Effector CD8-positive, alpha-beta T cell (primary cell): ENCODE results near the gene LMBR1.
"Not testable (repeated sequence)": the region's sequence is repeated elsewhere in the genome, so short reads cannot be mapped to it uniquely, and the experiment has no call there.

Experiments used
- DNase-seq: peaks from one replicate; lab custom pipeline; 2025; lab: John Stamatoyannopoulos, UW

Gene LMBR1

GRCh38 chr7:156697283-156697682 is 195.7 kb downstream of the LMBR1 start:
- not testable (repeated sequence) for DNase-seq

- DNase-seq = no peak
These were observed 199.4 kb downstream of the LMBR1 start for GRCh38 chr7:156693627-156694026.

DNA sequence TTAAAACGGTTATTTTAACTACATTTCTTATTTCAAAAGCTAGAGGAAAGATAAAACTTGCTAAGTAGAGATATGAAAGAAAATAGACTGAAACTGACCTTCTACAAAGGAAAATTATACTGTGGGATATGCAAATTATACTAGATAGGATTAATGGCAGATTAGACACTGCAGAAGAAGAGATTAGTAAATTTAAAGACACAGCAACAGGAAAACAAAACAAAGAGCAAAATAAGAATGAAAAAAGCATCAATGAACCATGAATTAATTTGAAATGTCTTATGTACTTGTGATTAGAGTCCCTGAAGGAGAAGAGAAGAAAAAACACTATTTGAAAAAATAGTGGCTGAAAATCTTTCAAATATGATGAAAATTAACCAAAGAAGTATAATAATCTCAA is 200.1 kb downstream of the LMBR1 start:
- DNase-seq = no peak

- no peak for DNase-seq
These were observed 201.2 kb downstream of the LMBR1 start for GRCh38 chr7:156691764-156692163.

GRCh38 chr7:156684661-156685060 is 208.3 kb downstream of the LMBR1 start:
- no peak for DNase-seq

DNA sequence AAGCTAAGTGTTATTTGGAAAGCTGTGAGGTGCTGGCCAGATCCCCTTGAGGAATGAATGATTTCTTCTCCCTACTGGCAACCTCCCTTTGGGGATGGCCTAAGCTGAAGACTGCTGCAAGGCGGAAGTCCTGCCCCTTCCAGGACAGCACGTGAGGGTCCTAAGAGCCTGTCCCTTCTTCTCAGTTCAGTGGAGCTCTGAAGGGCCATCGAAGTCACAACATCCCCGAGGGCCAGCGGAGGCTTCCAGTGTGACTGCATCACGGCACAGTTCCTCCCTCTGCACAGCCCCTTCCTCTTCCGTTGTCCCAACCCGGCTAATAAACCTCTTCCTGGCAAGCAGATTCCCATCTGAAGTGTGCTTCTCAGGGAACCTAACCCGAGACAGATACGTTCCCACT is 208.7 kb downstream of the LMBR1 start:
- DNase-seq = no peak

DNA sequence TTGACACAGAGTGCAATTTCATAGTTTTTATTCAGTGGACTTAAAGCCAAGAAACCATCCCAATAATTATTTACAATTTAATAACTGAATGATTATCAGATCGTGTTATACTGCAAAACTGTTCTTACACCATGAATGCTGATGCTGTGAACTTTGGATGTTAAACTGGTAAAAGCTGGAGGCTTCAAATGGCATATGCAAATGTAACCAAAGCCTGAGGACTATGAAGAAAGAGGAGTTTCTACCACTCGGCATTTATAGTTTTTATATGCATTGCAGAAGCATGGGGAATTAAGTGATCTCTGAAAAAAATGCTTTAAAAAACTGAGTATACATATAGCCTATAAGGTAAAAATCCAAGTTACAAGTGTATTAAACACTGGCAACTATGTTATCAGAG is 210.1 kb downstream of the LMBR1 start:
- no peak for DNase-seq

GRCh38 chr7:156680281-156680680 is 212.7 kb downstream of the LMBR1 start:
- DNase-seq = no peak

DNA sequence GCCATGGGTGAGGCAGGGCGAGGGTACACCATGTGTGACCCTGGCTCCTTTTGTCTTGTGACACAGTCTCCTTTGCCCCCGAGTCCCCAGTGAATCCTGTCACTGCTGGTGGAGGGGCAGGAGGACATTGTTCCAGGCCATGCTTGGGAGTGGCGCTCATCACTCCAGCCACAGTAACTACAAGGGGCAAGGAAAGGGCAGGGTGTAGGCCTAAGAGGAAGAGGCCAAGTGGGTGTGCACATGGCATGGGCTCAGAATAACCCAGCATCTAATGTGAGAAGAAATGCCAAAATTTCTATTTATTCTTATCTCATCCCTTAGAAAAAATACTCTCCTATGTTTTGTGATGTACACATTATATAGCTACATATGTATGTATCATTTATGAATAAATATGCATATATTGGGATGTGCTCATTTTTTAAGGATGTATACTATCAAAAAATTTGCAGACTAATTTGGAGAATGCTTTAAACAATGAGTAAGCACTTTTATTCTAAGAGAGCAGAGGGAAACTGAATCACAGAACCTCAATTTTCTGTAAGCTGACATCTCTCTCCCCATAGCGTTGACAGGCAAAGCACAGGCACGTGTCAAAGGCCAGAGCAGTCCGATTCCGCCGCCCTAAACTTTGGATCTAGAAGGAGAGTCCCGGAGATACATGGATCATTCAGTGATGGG is 215.5 kb downstream of the LMBR1 start:
- DNase-seq = no peak

- no peak for DNase-seq
These were observed 216.7 kb downstream of the LMBR1 start for GRCh38 chr7:156676263-156676662.

GRCh38 chr7:156675721-156676120 is 217.3 kb downstream of the LMBR1 start:
- DNase-seq = no peak

GRCh38 chr7:156673902-156674301 is 219.1 kb downstream of the LMBR1 start:
- no peak for DNase-seq

GRCh38 chr7:156673454-156673853 is 219.5 kb downstream of the LMBR1 start:
- no peak for DNase-seq

- no peak for DNase-seq
These were observed 223.8 kb downstream of the LMBR1 start for GRCh38 chr7:156669035-156669828.

DNA sequence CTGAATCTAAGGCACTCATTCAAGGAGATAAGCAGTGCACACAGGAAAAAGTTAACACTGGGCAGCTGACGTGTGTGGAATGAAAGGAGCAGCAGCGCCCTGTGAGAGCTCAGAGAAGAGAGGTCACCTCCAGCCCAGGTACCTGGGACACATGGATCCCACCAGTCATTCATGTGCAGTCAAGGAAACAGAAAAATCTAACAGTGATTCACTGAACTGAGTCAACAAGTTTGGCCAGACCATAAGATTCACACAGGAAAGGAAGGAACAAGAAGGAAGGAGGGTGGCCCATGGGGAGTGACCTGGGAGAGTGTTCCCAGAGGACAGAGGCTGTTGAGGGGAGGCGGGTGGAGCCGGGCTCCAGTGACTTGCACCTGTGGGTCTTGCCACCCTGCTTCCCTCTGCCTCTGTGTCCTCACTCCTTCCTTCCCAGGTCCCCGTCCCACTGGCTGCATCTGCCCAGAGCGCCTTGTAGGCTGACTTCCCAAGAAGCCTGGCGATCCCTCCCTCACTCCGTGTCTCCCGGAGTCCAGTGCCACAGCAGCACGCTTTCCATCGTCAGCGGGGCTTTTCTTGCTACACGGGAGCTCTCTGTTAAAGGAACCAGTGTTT is 224.7 kb downstream of the LMBR1 start:
- DNase-seq = no peak

- no peak for DNase-seq
These were observed 225.9 kb downstream of the LMBR1 start for GRCh38 chr7:156667110-156667426.

GRCh38 chr7:156666368-156667109 is 226.4 kb downstream of the LMBR1 start:
- DNase-seq = no peak

DNA sequence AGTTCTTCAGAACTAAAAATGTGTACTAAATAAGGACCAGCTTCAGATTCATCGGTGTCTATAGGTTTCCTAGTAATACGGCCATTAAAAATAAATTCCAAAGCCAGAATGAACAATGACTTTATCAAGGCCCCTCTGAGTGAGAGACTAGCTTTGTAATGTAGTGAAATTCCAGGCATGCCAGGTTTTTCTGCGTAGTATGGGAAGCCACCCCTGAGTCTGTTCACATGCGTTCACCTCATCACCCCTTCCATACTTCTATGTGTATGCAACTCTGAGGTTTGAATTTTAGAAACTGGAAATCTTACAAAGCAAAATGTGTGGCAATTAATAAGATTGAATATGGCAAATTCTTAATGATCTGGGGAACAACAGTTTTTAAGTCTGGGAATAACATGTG is 227.9 kb downstream of the LMBR1 start:
- DNase-seq = no peak

DNA sequence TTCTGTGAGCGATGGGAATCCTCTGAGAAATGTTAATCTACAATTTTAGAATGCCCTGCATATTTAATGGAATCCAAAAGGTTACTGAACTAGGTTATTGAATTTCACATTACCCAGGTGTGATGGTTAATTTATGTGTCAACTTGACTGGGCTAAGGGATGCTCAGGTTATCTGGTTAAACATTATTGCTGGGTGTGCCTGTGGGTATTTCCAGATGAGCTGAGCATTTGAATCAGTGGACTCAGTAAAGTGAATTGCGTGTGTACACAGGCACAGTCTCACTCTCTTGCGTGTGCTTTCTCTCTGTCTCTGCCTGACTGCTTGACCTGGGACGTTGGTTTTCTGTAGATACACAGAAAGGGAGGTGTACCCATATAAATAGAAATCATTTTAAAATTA is 230.7 kb downstream of the LMBR1 start:
- DNase-seq = no peak

DNA sequence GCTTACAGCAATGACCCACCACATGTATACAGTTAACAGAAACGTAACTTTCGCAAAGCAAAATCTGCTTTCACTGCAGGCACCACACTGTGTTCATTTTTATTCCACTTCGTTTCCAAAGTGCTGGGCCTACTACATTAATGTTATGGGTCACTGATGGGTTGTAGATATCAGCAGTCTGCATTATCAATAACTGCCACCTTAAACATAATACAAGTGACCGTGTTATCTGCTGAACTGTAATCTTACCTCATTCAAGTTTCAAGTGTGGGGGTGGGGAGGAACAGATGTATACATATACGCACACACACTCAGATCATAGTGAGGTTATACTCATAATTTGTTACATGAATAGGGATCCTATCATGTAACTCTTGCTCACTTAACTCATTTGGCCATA is 231.3 kb downstream of the LMBR1 start:
- no peak for DNase-seq

- no peak for DNase-seq
These were observed 233.0 kb downstream of the LMBR1 start for GRCh38 chr7:156659961-156660360.

GRCh38 chr7:156659203-156659602 is 233.8 kb downstream of the LMBR1 start:
- DNase-seq = no peak

GRCh38 chr7:156657681-156658080 is 235.3 kb downstream of the LMBR1 start:
- DNase-seq = no peak
